ENCODE data around the gene TMCO4. TPM values are rescaled to one million over a fixed set of nuclear protein-coding genes. Genes with fewer than 3 reads are reported as not detected.

TMCO4 gene
- total and polyA plus RNA-seq, 2 of the 8 experiments (the other 6 are each of a cell fraction or from before 2014, with no cell fraction given): 3.0 to 3.1 TPM

DNA sequence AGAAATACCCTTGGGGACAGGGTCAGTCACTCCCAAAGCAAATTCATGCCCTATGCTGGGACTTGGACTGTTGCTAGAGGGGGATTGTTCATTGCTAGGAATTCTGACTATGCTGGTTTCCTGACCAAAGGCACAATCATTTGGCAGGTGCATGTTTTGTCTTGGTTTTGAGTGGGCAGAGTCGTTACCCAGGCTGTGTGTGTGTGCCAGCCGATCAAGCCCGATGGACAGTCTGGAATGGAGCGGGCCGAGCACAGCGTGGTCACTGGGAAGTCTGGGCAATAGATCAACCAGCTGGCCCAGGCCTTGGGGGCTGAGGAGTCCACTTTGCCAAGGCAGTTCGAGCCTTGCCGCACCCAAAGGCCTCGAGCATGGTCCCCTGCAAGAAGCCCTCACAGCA is 74.1 kb downstream of the TMCO4 start:
- no peaks in the 10 kb centered on the region for H3K27me3 ChIP-seq (replicated peaks in 1 of 4; ENCODE audit: control insufficient read depth in 3 of 4, extremely low read depth in 1 of 4, insufficient read depth in 3 of 4, low read length in 3 of 4)
- TF ChIP-seq, protein P1, sequence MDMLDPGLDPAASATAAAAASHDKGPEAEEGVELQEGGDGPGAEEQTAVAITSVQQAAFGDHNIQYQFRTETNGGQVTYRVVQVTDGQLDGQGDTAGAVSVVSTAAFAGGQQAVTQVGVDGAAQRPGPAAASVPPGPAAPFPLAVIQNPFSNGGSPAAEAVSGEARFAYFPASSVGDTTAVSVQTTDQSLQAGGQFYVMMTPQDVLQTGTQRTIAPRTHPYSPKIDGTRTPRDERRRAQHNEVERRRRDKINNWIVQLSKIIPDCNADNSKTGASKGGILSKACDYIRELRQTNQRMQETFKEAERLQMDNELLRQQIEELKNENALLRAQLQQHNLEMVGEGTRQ (IDR thresholded peaks at IDR 0.05; ENCODE audit: low read length): no peak
- TF ChIP-seq SAP30 (IDR thresholded peaks at IDR 0.05; ENCODE audit: insufficient read depth, insufficient replicate concordance, low read length) (no peak), CBX8 (IDR thresholded peaks at IDR 0.05; ENCODE audit: borderline replicate concordance, low read depth, low read length) (no peak), SP1 (IDR thresholded peaks at IDR 0.05; ENCODE audit: low read depth, low read length) (no peak), HDAC6 (IDR thresholded peaks at IDR 0.05; ENCODE audit: low read depth, low read length) (no peak), CHD2 (IDR thresholded peaks at IDR 0.05; ENCODE audit: low read length) (no peak), RAD21 (IDR thresholded peaks at IDR 0.05 in 1 of 2, conservative IDR thresholded peaks at IDR 0.05 in 1 of 2; ENCODE audit: low read depth in 2 of 2, low read length in 2 of 2) (no peak), TCF12 (IDR thresholded peaks at IDR 0.05; ENCODE audit: low read depth, low read length) (no peak), BCL11A (IDR thresholded peaks at IDR 0.05; ENCODE audit: low read depth in 2 of 2, low read length in 2 of 2) (no peak), JUN (IDR thresholded peaks at IDR 0.05; ENCODE audit: low read depth, low read length) (no peak)
- TF ChIP-seq, protein P2, sequence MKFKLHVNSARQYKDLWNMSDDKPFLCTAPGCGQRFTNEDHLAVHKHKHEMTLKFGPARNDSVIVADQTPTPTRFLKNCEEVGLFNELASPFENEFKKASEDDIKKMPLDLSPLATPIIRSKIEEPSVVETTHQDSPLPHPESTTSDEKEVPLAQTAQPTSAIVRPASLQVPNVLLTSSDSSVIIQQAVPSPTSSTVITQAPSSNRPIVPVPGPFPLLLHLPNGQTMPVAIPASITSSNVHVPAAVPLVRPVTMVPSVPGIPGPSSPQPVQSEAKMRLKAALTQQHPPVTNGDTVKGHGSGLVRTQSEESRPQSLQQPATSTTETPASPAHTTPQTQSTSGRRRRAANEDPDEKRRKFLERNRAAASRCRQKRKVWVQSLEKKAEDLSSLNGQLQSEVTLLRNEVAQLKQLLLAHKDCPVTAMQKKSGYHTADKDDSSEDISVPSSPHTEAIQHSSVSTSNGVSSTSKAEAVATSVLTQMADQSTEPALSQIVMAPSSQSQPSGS (IDR thresholded peaks at IDR 0.05; ENCODE audit: low read length): no peak

More for the DNA sequence above, 74.1 kb downstream of the TMCO4 start:
- no peaks in the 10 kb centered on the region for H3K79me2 ChIP-seq (ENCODE audit: control insufficient read depth in 1 of 2, insufficient read depth in 2 of 2, low read length in 2 of 2)
- H3K23me2 ChIP-seq (ENCODE audit: low read depth, low read length): no peaks in the 10 kb centered on the region
- no peak overlapping the region for H3K4me2 ChIP-seq (ENCODE audit: insufficient read depth in 1 of 2, low read depth in 2 of 2, low read length in 2 of 2)
- H3K36me3 ChIP-seq (ENCODE audit: control insufficient read depth in 2 of 4, insufficient read depth in 4 of 4, low read length in 3 of 4): peaks cover 0 to 5% (median 0%) of the 10 kb centered on the region in 4 experiments; a peak in 2 of 8 replicates
- peaks cover 4 to 6% of the 10 kb centered on the region in 2 experiments; a peak in 3 of 4 replicates for H3K9me3 ChIP-seq (ENCODE audit: insufficient read depth in 2 of 2, low read depth in 1 of 2, low read length in 1 of 2)
- H3K14ac ChIP-seq (ENCODE audit: insufficient read length): no peak overlapping the region
- no peak overlapping the region for H2BK15ac ChIP-seq (ENCODE audit: low read length)
- DNase-seq (ENCODE audit: low read depth in 1 of 2, low spot score in 2 of 2) (no peak), FAIRE-seq (no peak)
- H2BK20ac ChIP-seq (ENCODE audit: low read length): no peak overlapping the region
- H3K4me3 ChIP-seq (ENCODE audit: extremely low read depth in 1 of 4, insufficient read depth in 2 of 4, low read depth in 3 of 4, low read length in 4 of 4): no peak overlapping the region
- H4K20me1 ChIP-seq (replicated peaks in 1 of 2; ENCODE audit: control insufficient read depth in 1 of 2, insufficient read depth in 2 of 2, low read length in 2 of 2): no peaks in the 10 kb centered on the region
- H2BK120ac ChIP-seq (replicated peaks; ENCODE audit: low read depth, low read length): no peak overlapping the region
- ChIA-PET CTCF (ENCODE audit: partially characterized antibody) (interaction anchor here (0.7 to 5.7 kb wide), 4 partner anchors 10 to 64 kb away, joined by 3 to 27 read pairs (median 5); no protein-coding TSS in a partner anchor), POLR2A (ENCODE audit: partially characterized antibody) (interaction anchor here (1.1 kb wide), 1 partner anchor 15 kb away, joined by 3 read pairs; no protein-coding TSS in a partner anchor)
- no peak overlapping the region for H2AFZ ChIP-seq (ENCODE audit: low read length)
- no peaks in the 10 kb centered on the region for H3K79me1 ChIP-seq (ENCODE audit: low read depth, low read length)
- H2BK12ac ChIP-seq (ENCODE audit: low read depth, low read length): no peak overlapping the region
- H2BK5ac ChIP-seq (ENCODE audit: low read depth, low read length): no peak overlapping the region
- H3K23ac ChIP-seq (ENCODE audit: insufficient read length): no peak overlapping the region
- H3K4me1 ChIP-seq (replicated peaks in 1 of 4; ENCODE audit: control insufficient read depth in 3 of 4, insufficient read depth in 4 of 4, low read length in 3 of 4): peaks cover 0 to 6% (median 2%) of the 10 kb centered on the region in 4 experiments; a peak in 3 of 7 replicates
- H4K8ac ChIP-seq (ENCODE audit: extremely low read depth, insufficient read depth, low read length): no peak overlapping the region
- no peak overlapping the region for H4K91ac ChIP-seq (replicated peaks; ENCODE audit: insufficient read length, low read length)
- WGBS, 2 experiments (ENCODE audit: extremely low coverage in 1 of 2, insufficient coverage in 1 of 2, insufficient read length in 1 of 2, insufficient replicate concordance in 2 of 2, low coverage in 1 of 2, low lambda C conversion rate in 2 of 2, missing lambda C conversion rate in 1 of 2): 95% methylated on average over 9 of the region's 9 CpGs; no CpG with 5 or more reads in 1 of the 2 experiments
- H4K5ac ChIP-seq (ENCODE audit: insufficient read length, low read depth, low read length): no peak overlapping the region
- H3K56ac ChIP-seq (replicated peaks; ENCODE audit: insufficient read length, low read depth, low read length): no peak overlapping the region
- no peak overlapping the region for H3K27ac ChIP-seq (ENCODE audit: low read depth, low read length)
- H3K4ac ChIP-seq (replicated peaks; ENCODE audit: insufficient read length, low read depth, low read length): no peak overlapping the region
- no peak overlapping the region for H2AK5ac ChIP-seq (ENCODE audit: low read depth, low read length)
- H3K9ac ChIP-seq (replicated peaks in 1 of 4; ENCODE audit: extremely low read depth in 1 of 4, low read depth in 3 of 4, low read length in 3 of 4): no peak overlapping the region
- no peak overlapping the region for H3K18ac ChIP-seq (ENCODE audit: extremely low read depth, low read length)

All from H1 (cell line).